Activated naive CD8-positive, alpha-beta T cell treated with anti-CD3 and anti-CD28 coated beads, Interleukin-2, amount 50 U/mL, for 16 hours (primary cell): ENCODE data around the gene ABHD4.
"Not testable (repeated sequence)": the region's sequence is repeated elsewhere in the genome, so short reads cannot be mapped to it uniquely, and the experiment has no call there.

Experiments
- DNase-seq: peaks from one replicate; pipeline ENCODE4 v3.0.0-alpha.2; 2020; ENCODE audit warnings: low read depth, low spot score

ABHD4 gene

GRCh38 chr14:22626590-22626989, 28.5 kb downstream of the ABHD4 start:
- DNase-seq: no peak

DNA sequence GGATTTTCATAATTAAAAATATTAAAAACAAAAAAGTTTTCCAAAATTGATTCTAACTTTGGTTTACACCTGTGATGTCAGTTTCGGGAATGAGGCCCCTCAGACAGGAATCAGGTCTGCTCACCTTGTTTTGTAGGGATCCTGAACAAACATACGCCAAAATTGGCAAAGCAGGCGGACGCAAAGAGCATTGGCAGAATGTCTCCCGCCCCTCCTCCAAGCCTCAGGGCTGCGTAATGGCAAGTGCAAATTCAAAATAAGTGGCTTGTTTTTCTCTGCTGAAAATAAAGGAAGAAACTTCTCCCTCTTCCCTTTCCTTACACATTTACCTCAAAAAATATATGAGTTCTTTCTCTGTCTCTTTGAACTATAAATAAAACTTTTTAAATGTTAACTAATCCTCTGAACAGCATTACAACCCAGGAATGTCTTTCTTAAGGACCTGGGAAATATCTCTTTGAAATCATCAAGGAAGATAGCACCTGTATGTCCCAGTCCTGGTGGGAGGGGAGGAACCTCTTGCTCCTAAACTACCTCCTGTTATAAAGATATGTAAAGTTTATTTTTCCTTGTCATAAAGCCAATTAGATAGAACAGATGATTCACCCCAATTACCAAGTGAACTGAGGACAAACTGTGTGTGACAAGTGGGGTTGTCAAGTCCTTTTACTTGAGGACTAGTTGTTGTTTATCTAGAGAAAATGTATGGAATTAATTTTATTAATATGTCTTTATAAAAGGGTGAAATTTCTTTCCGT, 29.6 kb downstream of the ABHD4 start:
- DNase-seq: no peak

DNA sequence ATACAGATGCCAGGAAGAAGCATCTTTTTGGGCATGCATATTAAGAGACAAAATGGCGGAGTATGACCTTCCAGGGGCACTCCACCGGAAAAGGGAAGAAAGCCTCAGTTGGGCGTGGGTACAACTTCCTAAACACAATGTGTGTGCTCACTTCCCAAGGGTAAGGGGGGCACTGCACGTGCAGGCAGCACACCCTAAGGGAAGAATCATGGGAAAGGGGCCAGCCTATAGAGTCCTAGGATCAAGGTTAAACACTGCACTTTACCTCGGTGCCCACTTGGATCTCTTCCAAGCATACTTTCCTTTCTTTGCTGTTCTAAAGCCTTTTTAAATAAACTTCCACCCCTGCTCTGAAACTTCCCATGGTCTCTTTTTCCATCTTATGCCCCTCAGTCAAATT, 31.3 kb downstream of the ABHD4 start:
- no peak for DNase-seq

- no peak for DNase-seq
Measured at GRCh38 chr14:22630066-22630465, 32.0 kb downstream of the ABHD4 start.

- no peak for DNase-seq
Measured at GRCh38 chr14:22630486-22630885, 32.4 kb downstream of the ABHD4 start.

DNA sequence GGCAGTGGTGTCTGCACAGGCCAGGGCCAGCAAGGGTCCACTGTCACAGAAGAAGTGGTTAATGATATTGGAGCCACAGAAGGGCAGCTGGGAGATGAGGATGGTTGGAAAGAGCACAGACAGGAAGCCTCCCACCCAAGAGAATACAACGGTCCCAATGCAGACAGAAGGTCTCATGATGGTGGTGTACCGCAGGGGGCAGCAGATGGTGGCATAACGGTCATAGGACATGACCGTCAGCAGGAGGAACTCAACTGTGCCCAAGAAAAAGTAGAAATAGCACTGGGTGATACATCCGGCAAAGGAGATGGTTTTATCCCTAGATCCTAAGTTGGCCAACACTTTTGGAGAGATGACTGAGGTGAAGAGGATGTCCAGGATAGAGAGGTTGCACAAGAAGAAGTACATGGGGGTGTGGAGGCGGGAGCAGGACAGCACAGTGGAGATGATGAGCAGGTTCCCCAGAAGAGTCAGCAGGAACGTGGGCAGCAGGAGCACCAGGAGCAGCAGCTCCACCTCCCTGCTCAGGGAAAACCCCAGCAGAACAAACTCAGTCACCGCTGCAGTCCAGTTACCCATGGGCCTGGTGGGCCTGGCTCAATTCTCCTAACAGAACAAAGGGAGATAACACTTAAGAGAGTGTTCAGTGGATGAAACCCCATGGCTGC, 36.3 kb downstream of the ABHD4 start:
- no peak for DNase-seq

GRCh38 chr14:22635980-22636379, 37.9 kb downstream of the ABHD4 start:
- not testable (repeated sequence) for DNase-seq

GRCh38 chr14:22640192-22640591, 42.1 kb downstream of the ABHD4 start:
- no peak for DNase-seq

DNA sequence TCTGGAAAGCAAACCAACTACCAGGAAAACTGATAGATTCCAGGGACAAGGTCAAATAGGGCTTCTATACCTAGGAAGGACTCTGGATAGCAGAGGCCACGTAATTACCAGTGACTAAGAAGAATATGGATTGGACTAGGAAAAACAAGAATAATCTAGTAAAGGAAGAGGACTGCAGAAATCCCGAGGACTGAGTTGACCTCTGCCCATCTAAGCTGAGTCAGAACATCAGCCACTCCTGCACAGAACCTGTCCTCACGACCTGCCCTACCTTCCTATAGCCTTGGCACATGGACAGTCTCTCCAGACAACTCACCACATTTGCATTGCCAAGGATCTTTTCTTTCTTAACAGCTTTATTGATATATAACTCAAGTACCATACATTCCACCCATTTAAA, 43.7 kb downstream of the ABHD4 start:
- no peak for DNase-seq

DNA sequence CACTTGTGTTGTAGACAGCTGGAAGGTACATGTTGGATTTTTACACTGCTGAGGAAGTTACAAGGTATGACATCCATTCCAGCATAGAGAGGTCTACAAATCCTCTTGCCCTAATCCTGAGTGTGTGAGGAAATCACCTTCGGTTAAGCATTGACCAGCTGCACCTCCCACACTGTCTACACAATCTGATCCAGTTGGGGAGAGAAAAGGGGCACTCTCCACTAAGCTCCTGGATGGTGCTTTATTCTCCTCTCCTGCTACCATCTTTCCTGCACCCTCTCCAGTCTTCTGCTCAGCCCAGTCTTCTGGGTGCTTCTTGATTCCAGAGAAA, 46.2 kb downstream of the ABHD4 start, which contains the start of gene OR6J1:
Gene OR6J1, minus strand, starts transcription at position 48 of the 331 bp plus-strand sequence. CDS start 9,541 bp downstream, outside the sequence.
- no peak for DNase-seq

DNA sequence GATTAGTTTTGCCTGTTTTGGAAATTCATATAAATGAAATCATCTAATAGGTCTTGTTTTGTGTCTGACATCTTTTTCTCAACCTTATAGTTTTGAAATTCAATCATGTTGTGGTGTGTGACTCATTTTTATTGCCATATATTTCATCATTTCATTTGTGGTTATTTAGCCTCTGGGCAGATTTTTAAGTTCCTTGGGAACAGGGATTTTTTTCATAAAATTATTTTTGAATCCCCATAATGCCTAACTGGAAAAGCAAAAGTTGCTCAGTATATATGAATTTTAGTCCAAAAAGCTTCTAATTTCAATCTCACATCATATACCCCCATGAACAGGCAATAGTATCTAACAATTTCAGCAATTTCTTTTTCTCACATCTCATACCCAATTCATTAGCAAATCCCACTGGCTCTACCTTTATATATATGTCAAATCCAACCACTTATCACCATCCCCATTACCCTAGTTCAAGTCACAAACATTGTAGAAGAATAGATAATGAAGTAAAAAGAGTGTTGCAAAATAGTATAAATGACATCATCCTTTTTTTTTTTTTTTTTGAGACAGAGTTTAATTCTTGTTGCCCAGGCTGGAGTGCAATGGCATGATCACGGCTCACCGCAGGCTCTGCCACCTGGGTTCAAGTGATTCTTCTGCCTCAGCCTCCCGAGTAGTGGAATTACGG, 48.6 kb downstream of the ABHD4 start:
- DNase-seq: no peak

- no peak for DNase-seq
Measured at GRCh38 chr14:22648506-22648905, 50.4 kb downstream of the ABHD4 start.

- DNase-seq: no peak
Measured at GRCh38 chr14:22650046-22650739, 52.1 kb downstream of the ABHD4 start.

GRCh38 chr14:22650960-22651521, 52.9 kb downstream of the ABHD4 start:
- DNase-seq: no peak

DNA sequence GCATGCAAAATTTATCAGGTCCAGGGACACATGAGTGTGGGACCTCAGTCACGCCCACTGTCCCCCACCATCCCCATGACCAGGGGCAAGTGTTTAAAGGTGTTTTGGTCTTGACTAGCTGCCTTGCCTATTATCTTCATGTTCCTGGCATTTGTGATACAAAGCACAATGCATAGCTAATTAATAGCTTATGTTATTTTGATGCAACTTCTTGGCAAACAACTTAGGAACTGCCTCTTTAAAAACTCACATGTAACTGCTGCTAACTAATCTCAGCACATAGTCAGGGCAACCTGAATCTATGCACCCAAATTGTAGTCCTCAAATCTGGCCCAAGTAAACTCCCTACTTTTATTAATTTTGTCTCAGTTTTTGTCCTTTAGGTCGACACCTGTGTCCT, 53.5 kb downstream of the ABHD4 start:
- DNase-seq: no peak

- DNase-seq: no peak
Measured at GRCh38 chr14:22653012-22653621, 55.0 kb downstream of the ABHD4 start.

- DNase-seq: no peak
Measured at GRCh38 chr14:22656226-22656625, 58.1 kb downstream of the ABHD4 start.

DNA sequence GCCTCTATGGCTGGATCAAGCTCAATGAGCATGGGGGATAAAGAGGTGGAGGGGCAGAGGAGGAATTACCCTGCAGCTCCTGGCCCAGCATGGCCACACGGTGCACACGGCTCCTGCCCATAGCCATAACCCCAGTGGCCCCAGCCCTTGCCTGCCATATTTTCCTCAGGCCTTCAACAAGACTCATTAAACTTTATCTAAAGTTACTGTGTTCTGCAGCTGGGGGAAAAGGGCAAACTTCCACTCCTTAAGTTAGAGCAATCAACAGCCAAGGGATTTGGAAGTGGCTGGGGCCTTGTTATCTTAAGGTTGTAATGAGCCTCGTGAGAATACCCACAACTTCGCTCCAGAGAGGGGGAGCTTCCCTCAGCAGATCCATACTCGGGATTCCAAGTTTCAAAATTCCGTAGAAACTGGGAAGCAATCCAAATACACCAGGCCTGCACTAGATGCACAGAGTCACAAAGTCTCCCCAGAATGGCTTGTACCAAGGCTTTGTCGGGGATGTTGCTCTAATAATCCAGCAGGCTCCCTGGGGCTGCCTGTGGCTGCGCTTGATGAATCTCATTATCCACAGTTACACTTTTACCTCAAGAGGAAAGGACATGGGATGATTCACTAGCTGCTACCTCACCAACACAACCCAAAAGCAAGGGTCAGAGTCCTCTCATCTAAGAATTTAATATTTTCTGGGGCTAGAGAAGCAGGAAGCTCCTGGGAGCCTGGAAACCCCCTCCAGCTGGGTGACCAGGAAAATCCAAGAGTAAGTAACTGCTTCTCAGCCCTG, 59.0 kb downstream of the ABHD4 start:
- no peak for DNase-seq

DNA sequence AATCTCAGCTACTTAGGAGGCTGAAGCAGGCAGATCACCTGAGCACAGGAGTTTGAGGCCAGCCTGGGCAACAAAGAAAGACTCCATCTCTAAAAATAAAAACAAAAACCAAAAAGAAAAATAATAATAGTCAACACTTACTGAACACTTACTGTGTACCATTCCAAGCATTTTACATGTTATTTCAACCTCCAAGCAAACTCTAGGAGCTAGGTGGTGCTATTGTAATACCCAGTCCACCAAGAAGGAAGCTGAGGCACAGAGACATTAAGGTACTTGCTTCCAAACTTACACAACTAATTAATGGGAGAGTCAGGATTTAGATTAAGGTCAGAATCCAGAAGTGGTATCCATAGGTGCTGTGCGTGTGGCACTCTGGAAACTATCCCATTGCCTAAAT, 59.8 kb downstream of the ABHD4 start:
- no peak for DNase-seq

DNA sequence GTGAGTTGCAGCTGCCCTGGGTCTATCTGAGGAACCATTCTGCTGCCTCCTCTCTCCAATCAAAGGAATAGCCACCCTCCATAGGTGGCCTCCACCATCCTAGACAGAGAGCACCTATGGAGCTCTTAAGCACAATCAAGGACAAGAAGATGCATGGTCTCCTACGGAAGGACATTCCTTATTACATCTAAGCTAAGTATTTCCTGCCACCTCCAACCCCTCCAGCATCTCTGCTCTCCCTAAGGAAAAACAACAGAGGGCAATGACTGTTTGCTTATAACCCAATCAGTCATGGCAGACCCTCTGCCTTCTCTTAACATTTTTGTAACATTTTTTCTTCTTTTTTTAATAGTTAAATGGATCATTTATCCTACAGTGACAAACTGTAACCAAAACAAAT, 60.8 kb downstream of the ABHD4 start:
- DNase-seq: no peak

GRCh38 chr14:22660654-22661053, 62.6 kb downstream of the ABHD4 start:
- DNase-seq: no peak
